Brain pericyte (primary cell): Measurements from ENCODE around the gene ABL2.
"Not testable (repeated sequence)": the region's sequence is repeated elsewhere in the genome, so short reads cannot be mapped to it uniquely, and the experiment has no call there.

ENCODE experiments used
- DNase-seq: peaks from one replicate; pipeline ENCODE4 v3.0.0-alpha.2; 2012; ENCODE audit warnings: low read depth, low spot score

The ABL2 gene

DNA sequence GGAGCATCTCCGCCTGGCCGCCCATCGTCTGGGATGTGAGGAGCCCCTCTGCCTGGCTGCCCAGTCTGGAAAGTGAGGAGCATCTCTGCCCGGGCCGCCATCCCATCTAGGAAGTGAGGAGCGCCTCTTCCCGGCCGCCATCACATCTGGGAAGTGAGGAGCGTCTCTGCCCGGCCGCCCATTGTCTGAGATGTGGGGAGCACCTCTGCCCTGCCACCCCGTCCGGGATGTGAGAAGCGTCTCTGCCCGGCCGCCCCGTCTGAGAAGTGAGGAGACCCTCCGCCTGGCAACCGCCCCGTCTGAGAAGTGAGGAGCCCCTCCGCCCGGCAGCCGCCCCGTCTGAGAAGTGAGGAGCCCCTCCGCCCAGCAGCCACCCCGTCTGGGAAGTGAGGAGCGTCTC lies 94.3 kb downstream of the ABL2 start:
- not testable (repeated sequence) for DNase-seq

DNA sequence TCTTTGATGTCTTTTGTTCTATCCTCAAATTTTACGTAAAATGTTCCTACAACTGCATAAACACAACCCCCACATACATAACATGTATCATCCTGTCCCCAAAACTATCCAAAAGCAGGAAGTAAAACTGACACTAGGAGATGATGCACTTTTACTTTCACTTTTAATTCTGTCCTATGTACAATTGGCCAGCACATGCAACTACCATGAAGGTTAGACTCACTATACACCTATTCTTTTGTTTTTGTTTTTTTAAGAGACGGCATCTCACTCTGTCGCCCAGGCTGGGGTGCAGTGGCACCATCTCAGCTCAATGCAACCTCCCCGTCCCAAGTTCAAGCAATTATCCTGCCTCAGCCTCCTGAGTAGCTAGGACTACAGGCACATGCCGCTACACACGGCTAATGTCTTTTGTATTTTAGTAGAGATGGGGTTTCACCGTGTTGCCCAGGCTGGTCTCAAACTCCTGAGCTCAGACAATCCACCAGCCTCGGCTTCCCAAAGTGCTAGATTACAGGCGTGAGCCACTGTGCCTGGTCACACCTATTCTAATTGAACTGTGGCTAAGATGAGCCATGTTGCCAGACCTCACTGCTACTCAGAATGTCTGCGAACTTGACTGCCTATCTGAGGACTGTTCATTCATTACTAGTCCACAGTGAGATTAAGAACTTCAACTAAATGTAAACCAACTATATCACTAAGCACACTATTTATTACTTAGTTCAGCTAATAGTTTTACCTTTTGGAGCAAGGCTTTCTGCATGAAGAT lies 99.6 kb downstream of the ABL2 start:
- DNase-seq: no peak

DNA sequence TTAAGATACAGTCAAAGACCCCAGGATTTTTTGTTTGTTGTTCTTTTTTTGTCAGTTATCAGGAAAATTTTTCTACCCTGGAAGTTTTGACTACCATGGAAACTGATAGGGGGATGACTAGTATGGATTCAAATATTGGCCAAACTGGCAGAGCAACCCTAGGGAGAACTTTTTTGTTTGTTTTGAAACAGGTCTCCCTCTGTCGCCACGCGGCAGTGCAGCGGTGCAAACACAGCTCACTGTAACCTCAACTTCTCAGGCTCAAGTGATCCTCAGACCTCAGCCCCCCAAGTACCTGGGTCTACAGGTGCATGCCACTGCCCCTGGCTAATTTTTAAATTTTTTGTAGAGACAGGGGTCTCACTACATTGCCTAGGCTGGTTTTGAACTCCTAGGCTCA lies 101.0 kb downstream of the ABL2 start:
- no peak for DNase-seq

DNA sequence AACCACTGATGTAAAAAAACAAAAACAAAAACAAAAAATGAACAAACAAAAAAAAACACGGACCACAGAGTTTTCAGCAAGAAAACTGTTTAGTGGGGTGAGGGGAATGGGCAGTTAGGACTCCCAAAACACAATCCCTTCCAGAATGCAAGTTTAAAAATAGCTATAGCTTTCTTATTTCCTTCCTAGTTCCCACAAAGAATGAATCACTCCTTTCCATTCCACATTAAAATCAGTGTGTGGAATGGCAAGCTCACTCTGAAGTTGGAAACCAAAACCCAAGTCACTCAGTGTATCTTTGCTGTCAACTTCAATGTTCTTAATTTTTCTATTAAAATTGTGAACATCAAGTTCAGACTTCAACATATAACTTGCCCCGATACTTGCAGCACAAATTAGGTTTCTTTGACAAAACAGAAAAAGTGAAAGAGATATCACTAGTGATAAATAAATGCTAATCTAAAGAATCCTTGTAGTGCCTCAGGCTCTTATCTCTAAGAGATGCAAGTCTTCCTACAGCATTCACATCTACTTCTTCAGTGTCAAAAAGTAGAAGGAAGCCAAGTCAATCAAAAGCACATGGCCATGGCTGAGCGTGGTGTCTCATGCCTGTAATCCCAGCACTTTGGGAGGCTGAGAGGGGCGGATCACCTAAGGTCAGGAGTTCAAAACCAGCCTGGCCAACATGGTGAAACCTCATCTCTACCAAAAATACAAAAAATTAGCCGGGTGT lies 102.1 kb downstream of the ABL2 start:
- DNase-seq: no peak

DNA sequence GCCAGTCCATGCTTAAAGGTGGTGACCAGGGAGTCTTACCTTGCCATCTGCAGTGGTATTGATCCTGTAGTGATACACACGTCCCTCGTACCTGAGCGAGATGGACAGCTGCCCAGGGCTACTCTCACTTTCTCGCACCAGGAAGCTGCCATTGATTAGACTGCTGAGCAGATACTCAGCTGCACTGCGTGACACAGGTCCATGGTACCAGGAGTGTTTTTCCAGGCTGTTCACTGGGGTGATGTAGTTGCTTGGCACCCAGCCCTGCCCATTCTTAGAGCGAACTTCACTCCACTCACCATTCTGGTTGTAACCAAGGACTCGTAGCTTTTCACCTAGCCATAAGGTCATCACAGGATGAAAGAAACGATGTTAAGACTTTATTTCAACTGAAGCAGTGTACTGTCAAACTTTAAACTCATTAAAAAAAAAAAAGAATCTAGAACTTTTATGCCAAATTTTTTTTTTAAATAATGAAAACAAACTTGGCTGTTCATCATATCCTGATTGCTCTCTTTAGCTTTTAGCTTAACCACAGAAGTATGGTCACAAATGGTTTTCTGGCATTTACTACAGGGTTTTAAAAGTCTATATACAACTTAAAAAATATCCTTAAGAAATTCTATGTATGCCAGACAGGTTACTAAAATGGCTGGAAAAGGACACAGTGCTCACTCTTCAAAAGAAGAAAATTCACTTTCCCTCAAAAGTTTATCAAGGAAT lies 103.0 kb downstream of the ABL2 start:
- DNase-seq: no peak

DNA sequence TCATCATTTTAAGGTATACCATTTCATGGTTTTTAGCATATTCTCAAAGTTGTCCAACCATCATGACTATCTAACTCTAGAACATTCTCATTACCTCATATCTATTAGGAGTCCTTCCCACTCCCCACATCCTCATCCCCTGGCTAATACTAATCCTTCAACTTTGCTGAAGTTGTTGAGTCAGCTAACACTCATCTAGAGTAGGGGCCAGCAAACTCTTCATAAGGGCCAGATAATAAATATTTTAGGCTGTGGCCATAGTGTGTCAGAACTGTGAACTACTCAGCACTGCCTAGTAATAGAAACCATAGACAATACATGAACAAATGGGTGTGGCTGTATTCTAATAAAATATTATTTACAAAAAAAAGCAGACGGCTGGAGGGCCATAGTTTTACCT lies 104.6 kb downstream of the ABL2 start:
- no peak for DNase-seq

DNA sequence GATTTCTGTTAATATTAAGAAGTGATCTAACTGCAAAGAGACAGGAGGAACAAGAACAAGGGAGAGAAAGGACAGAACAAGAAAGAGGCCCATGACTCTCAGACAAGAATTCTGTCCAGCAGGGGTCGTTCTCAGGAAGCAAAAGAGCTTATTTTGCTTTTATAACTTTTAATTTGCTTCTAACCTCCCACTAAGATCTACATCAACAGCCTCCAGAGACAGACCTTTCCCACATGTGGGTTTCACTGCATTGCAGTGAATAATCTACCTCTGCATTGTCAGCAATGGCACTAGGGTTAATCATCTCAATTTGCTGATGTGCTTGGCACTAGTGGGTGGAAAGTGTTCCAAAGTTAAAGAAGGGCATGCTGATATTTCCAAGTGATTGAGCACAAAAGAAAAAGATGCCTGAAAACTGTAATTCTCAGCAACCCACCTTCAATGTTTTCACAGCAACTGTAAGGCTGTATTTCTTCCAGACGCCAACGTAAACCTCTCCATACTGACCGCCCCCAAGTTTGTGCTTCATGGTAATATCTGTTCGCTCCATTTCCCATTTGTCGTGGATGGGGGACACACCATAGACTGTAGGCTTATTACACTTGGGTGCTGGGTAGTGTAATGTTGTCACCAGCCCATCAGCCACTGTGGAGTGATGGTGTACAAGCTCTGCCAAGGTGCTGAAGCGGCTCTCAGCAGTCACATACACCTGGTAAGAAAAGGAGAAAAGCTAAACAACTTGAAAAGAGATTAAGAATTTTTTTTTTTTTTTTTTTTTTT lies 108.1 kb downstream of the ABL2 start:
- no peak for DNase-seq

DNA sequence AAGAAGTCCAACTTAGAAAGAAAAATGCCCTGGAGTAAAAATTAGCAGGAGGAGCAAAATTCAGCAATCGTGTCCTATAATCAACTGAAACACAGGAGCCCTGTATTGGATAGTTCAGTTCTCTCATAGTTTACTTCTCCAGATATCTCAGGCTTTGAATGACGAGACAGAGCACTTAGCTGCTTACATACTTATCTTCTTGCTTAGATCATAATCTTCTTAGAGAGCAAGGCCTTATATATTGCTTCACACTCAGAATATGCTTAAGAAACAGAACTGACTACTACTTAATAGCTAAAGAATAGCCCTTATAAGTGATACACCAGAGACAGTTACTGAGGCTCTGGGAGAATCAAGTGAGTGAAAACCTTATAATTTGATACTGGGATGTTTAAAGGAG lies 108.7 kb downstream of the ABL2 start:
- no peak for DNase-seq

DNA sequence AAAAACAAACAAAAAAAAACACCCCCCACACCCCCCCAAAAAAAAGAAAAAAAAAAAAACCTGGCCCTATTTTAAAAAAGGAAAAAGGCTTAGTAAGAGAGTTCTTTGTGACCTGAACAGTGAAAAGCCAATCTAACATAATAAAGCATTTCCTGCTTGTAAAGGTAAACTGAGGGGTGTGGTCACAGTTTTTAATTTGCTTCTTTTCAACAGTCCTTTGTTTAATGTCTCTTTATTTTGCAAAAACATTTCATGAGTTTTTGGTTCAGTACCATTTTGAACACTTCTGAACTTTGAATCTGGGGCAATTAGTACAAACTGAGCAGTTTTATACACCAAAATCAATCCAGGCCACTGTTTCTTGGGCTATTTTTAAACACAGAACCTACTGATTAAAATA lies 110.0 kb downstream of the ABL2 start:
- no peak for DNase-seq

DNA sequence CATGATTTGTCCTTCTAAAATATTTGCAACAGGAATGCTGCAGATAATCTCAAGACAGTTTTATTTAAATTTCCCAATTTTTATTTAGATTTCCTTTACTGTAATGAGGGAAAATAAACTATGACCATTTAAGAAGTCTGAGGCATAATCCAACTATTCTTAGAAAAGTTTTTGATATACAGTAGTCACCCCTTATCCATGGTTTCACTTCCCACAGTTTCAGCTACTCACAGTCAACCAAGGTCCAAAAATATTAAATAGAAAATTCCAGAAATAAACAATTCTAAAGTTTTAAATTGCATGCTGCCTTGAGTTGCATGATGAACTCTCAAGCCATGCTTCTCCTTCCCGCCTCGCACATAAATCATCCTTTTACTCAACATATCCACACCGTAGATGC lies 114.3 kb downstream of the ABL2 start:
- no peak for DNase-seq

DNA sequence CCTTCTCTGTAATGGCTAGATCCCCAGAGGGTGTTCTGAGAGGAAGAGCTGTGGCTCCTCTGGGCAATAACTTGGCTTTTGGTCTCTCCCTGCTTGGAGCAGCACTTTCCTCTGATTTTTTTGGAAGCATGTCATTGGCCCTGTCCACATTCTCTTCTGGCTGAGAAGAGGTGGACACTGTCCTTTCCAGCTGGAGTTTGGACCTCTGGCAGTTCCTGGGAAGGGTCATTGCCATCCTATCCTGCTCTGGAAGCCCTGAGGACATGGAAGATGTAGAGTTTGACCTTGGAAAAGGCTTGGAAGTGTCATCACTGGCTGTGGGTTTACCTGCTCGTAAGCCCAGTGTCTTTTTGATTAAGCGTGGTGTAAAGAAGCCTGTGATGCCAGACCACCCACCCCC lies 120.8 kb downstream of the ABL2 start:
- DNase-seq: no peak

DNA sequence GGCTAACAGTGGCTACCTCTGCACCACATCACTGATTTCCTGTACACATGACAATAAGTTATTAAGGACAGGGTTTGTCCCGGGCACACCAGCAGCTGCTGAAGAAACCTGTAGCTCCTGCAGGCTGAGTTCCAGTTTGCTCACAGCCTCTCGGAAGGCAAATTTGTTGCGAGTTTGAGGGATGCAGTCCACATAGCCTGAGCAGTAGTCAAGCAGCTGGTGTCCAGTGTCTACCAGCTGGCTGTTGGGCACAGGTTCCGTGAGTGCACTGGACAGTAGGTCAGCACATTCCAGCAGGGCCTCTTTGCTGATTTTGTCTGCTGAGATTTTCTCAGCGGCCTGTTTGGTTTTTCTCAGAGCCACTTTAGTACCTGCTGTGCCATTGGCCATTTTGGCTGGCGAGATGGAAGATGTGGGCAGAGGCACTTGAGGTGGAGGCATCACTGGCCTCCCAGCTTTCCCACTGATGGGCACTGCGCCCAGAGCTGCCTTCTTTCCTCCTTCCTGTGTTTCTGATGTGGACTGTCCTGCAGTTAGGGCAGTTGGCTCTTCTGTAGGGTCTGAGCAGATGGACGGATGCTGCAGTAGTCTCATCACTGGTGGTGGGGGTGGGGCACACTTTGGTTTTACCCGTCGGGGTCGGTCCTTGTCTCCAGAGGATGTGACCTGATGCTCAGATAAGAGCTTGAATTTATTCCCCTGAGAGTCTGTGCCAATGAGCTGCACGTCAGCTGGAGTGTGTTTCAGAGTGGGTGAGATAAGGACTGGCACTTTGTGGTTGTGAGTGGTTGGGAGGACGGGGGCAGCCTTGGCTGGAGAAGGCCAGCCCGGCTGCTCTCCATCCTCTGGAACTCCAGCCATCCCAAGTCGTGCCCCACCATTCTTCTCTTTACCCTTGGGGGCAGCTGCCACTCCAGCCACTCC lies 121.5 kb downstream of the ABL2 start:
- no peak for DNase-seq

DNA sequence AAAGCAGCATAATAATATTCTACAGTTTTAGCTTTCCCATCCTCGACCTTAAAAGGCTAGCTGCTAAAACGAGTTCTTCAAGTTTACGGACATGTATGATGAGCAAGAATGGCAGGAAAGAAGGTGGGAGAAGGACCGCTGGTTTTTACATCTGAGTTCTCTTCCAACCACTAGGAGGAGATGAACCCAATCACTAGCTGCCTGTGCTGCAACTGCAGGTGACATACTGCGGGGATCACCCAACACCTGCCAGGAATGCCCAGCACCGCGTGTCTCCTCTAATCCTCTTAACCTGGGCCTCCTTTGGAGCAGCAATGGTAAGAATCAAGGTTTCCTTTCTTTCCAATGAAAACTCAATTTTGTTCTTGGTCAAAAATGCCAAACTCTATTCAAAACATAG lies 124.1 kb downstream of the ABL2 start:
- DNase-seq: no peak

DNA sequence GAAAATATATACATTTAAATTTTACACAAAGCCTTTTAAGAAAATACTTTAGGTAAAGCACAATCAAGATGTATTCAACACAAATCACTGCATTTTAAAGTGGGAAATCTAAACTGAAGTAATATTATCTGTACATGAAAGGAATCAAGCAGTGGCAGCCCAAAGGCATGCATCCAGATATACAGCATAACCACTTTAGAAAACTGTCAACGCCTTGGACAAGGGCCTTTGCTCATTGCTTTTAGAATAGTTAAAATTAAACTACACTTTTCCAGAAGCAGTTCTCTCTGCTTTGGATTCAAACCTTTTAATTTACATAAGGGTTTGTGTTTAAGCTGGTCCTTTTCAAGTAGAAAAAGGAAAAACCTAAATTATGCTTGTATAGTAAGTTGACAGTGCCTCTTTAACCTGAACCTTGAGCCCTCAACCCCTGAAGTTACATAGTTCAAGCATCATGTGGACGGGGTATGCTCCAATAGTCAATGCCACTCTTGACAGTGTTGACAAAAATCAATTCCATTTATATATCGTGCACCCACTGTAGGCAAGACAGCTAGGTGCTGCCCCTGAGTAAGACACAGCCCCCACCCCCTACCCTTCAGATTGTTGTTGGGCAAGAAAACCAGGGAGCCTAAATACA lies 124.7 kb downstream of the ABL2 start:
- no peak for DNase-seq

DNA sequence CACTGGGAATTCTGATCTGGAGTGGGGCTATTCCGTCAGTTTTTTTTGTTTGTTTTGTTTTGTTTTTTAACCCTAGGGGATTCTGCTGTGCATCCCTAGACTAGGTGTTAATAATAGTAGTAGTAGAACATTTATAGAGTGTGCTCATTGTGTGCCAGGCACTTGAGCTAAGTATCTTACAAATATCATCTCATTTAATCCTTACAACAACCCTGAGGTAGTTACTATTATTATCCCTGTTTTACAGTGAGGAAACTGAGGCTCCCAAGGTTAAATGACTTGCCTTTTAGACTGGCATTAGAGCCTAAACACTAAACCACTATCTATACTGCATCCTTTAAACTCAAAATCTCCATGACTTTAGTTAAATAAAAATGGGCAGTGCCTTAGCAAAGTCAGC lies 125.5 kb downstream of the ABL2 start:
- no peak for DNase-seq

DNA sequence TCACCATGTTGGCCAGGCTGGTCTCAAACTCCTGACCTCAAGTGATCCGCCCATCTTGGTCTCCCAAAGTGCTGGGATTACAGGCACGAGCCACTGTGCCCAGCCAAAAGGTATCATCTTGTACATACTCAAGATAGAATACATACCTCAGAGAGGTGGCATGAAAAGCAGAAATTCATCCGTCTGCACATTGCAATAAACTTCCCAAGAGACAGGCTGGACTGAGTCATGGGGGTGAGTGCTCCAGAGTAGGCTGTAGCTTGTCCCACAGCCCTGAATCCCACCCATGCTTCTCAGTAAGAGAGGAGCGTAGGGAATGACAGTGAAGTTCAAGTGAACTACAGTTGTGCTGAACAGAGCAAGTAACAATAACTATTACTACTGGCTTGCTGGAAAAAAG lies 127.9 kb downstream of the ABL2 start:
- DNase-seq: no peak

DNA sequence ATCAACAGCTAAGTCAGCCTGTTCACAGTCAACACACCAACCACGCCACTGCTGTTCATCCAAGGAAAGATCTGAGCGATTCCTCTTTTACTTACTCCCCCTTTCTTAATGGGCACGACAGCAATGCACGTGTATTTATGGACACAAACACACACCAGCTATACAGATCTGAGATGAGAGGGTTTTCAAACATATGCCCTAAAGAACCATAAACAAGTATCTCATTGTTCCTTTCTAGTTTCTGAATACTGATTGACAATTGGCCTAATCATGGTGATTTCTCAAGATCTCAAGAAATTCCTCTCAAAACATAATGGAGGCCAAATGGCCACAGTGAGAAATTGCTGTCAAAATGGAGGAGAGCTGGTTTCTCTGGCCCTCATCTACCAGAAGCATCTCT lies 129.6 kb downstream of the ABL2 start:
- DNase-seq: no peak

DNA sequence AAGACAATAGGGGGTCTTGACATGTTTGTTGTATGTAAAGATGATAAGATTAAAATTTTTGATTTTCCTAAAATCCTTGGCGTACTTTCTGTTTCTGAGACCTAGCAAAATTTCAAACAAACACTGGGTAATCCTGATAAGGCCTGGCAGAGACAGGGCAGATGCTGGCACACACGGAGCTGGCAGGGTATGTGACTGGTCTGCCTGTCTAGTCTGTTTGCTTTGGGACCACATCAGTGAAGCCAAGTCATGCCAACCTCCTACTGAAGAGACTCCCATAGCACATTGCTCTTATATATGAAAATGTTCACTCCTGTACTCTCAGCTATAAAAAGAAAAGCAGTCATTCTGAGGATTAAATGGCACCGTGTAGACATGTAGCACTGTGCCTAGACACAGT lies 133.6 kb downstream of the ABL2 start:
- no peak for DNase-seq

DNA sequence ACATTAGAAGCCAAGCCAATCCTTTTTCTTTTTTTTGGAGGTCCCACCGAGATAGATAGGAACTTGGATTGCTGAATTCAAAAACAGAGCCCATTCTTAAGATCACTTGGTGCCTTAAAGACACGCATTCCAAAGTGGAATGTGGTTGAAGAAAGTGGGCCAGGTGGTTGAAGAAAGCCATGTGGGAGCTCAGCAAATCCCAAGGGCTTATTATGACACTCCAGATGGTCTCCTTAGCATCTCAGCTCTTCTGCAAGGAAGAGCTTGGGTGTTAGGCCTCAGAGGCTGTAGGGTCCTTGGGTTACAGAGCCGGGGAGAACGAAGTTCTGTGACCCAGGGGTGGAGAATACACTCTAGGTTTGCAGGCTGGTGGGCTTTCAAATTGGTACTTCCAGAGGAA lies 134.1 kb downstream of the ABL2 start:
- DNase-seq: no peak

DNA sequence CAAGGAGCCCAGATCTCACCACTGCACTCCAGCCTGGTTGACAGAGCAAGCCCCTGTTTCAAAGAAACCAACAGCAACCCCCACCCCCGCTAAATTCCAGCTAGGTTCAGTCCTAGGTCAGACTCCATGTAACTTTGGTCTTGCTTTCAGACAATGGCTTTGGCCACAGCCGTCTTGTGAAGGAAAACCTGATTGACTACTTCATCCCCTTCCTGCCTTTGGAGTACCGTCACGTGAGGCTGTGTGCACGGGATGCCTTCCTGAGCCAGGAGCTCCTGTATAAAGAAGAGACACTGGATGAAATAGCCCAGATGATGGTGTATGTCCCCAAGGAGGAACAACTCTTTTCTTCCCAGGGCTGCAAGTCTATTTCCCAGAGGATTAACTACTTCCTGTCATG lies 134.7 kb downstream of the ABL2 start:
- DNase-seq: no peak
